BJ (cell line): Measurements from ENCODE around the gene WDR20. TPM values are rescaled to one million over a fixed set of nuclear protein-coding genes. Genes with fewer than 3 reads are reported as not detected.

ENCODE experiments used
- CTCF ChIA-PET: fragments of 350-600 bp; formaldehyde crosslinking; extraction: SDS; loops from one replicate; lab custom pipeline; 2021; ENCODE audit warnings: antibody characterized with exemption, inconsistent platforms; lab: Yijun Ruan, JAX
- POLR2A ChIA-PET: fragments of 300-600 bp; sonication (Branson Sonifier 250); formaldehyde crosslinking; extraction: SDS; loops from one replicate; lab custom pipeline; 2021; ENCODE audit warnings: antibody characterized with exemption; lab: Charles Lee
- DNase-seq: peaks from one replicate; pipeline ENCODE4 v3.0.0-alpha.2; 2011; ENCODE audit warnings: low read depth
- H3K27me3 ChIP-seq: 2 replicates; pipeline ENCODE4 v1.6.0; 2011; ENCODE audit warnings: low read length; ENCODE audit not compliant: control insufficient read depth, insufficient read depth
- H3K36me3 ChIP-seq: 2 replicates; pipeline ENCODE4 v1.5.1; 2011; ENCODE audit warnings: low read length; ENCODE audit not compliant: control insufficient read depth, insufficient read depth
- H3K4me3 ChIP-seq: 2 replicates; pipeline ENCODE4 v1.5.1; 2011; ENCODE audit warnings: low read depth, mild to moderate bottlenecking, control low read depth, low read length
- CTCF ChIP-seq: IDR thresholded peaks from 2 replicates; pipeline ENCODE4 v1.5.1; 2011; ENCODE audit warnings: low read depth, mild to moderate bottlenecking, control low read depth, inconsistent platforms, low read length, moderate library complexity; ENCODE audit not compliant: insufficient read depth
- polyA plus RNA-seq: library from polyadenylated mRNA; depleted of rRNA; stranded (reverse); fragments of >200 nt; gene quantifications from 2 replicates; pipeline ENCODE4 v1.2.3, GENCODE V29; 2011

WDR20 gene
- polyA plus RNA-seq, 1 experiment = 18.3 TPM

- Histone ChIP-seq H3K4me3 (no peak overlapping the region), H3K36me3 (peaks cover 5% of the 10 kb centered on the region), H3K27me3 (no peaks in the 10 kb centered on the region)
- ChIA-PET POLR2A (no interaction called here), CTCF (interaction anchor here (0.7 to 1.4 kb wide), 2 partner anchors 20 to 122 kb away, joined by 3 to 4 read pairs; no protein-coding TSS in a partner anchor)
- TF ChIP-seq CTCF = no peak
- DNase-seq = no peak
These were observed 77.7 kb downstream of the WDR20 start for GRCh38 chr14:102217399-102217798.

GRCh38 chr14:102217987-102218421 lies 78.3 kb downstream of the WDR20 start:
- DNase-seq = no peak
- peaks cover 8% of the 10 kb centered on the region for H3K36me3 ChIP-seq
- POLR2A ChIA-PET = no interaction called here
- TF ChIP-seq CTCF = no peak
- CTCF ChIA-PET = interaction anchor here (0.7 kb wide), 1 partner anchor 122 kb away, joined by 4 read pairs; no protein-coding TSS in a partner anchor
- H3K4me3 ChIP-seq = no peak overlapping the region
- no peaks in the 10 kb centered on the region for H3K27me3 ChIP-seq

GRCh38 chr14:102218688-102219087 lies 79.0 kb downstream of the WDR20 start:
- ChIA-PET CTCF (no interaction called here), POLR2A (no interaction called here)
- Histone ChIP-seq H3K27me3 (no peaks in the 10 kb centered on the region), H3K36me3 (peaks cover 8% of the 10 kb centered on the region), H3K4me3 (no peak overlapping the region)
- no peak for TF ChIP-seq CTCF
- DNase-seq = no peak

GRCh38 chr14:102219316-102219715 lies 79.6 kb downstream of the WDR20 start:
- TF ChIP-seq CTCF = no peak
- Histone ChIP-seq H3K36me3 (peaks cover 9% of the 10 kb centered on the region), H3K27me3 (no peaks in the 10 kb centered on the region), H3K4me3 (no peak overlapping the region)
- CTCF ChIA-PET = no interaction called here
- POLR2A ChIA-PET = no interaction called here
- no peak for DNase-seq

- Histone ChIP-seq H3K36me3 (peaks cover 9% of the 10 kb centered on the region), H3K4me3 (no peak overlapping the region), H3K27me3 (no peaks in the 10 kb centered on the region)
- CTCF ChIA-PET = no interaction called here
- no peak for DNase-seq
- no peak for TF ChIP-seq CTCF
- POLR2A ChIA-PET = no interaction called here
These were observed 80.3 kb downstream of the WDR20 start for GRCh38 chr14:102220031-102220430.
